Upper lobe of left lung (tissue), 4 donors: Measurements from ENCODE around the gene KCNC1.

Source experiments
- CTCF ChIP-seq, 6 experiments: fragments of 450-650 bp in 4 of 6; fragments of 200-600 bp in 2 of 6; sonication (generic) in 2 of 6; IDR thresholded peaks; one replicate each; pipeline ENCODE4 v1.5.1; 2016 to 2019; ENCODE audit warnings: antibody characterized with exemption in 6 of 6
- EP300 ChIP-seq, 4 donors: sonication (generic); formaldehyde crosslinking; IDR thresholded peaks; one replicate each; pipeline ENCODE4 v1.5.1; 2017; ENCODE audit warnings: antibody characterized with exemption in 4 of 4, control low read depth in 2 of 4
- POLR2A ChIP-seq, 4 donors: fragments of 450-650 bp; IDR thresholded peaks; one replicate each; pipeline ENCODE4 v1.5.1; 2016 to 2017; ENCODE audit warnings: antibody characterized with exemption in 4 of 4, mild to moderate bottlenecking in 2 of 4
- POLR2AphosphoS5 ChIP-seq, 2 donors: sonication (generic); formaldehyde crosslinking; IDR thresholded peaks; one replicate each; pipeline ENCODE4 v1.5.1; 2017; ENCODE audit warnings: antibody characterized with exemption in 2 of 2

GRCh38 chr11:17767914-17768313 is 33.3 kb downstream of the KCNC1 start:
- TF ChIP-seq POLR2A (IDR thresholded peaks at IDR 0.05) (no peak), CTCF (IDR thresholded peaks at IDR 0.05) (no peak), EP300 (IDR thresholded peaks at IDR 0.05) (no peak), POLR2AphosphoS5 (IDR thresholded peaks at IDR 0.05) (no peak)
